D721Med (cell line): ENCODE data around the gene IFNL1.

Experiments used
- DNase-seq: peaks from one replicate; pipeline ENCODE4 v3.0.0; 2011; ENCODE audit warnings: low spot score; ENCODE audit not compliant: insufficient read length
- FAIRE-seq: peaks from 2 replicates; lab custom pipeline; 2011; peaks lifted over from hg19 to GRCh38; lab: Jason Lieb, UNC
- CTCF ChIP-seq: IDR thresholded peaks from 2 replicates; pipeline ENCODE4 v1.5.1; 2012; ENCODE audit warnings: mild to moderate bottlenecking, control low read depth; ENCODE audit not compliant: insufficient read depth; ENCODE audit errors: missing control alignments

IFNL1 gene

DNA sequence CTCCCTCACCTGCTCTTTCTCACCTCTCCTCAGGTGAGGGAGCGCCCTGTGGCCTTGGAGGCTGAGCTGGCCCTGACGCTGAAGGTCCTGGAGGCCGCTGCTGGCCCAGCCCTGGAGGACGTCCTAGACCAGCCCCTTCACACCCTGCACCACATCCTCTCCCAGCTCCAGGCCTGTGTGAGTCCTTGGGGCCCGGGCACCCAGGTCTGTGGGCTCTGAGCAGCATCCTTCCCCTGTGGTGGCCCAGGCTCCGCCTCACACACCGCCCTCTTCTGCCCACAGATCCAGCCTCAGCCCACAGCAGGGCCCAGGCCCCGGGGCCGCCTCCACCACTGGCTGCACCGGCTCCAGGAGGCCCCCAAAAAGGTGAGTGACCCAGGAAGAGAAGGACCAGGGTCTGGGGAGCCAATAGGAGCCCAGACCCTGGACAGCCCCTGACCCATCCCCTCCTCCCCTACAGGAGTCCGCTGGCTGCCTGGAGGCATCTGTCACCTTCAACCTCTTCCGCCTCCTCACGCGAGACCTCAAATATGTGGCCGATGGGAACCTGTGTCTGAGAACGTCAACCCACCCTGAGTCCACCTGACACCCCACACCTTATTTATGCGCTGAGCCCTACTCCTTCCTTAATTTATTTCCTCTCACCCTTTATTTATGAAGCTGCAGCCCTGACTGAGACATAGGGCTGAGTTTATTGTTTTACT, 1.9 kb downstream of the IFNL1 start:
- DNase-seq: no peak
- no peak for TF ChIP-seq CTCF
- FAIRE-seq: no peak

DNA sequence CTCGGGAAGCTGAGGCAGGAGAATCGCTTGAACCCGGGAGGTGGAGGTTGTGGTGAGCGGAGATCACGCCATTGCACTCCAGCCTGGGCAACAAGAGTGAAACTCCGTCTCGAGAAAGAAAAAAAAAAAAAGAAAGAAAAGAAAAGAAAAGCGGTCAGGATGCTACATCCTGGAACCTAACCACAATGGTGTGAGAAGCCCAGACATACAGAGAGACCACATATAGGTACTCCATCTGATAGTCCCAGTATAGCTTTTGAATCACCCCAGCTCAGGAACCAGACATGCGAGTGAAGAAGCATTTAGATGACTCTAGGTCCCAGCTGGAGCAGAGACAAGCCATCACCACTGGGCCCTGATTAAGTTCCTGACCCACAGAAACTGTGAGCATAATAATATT, 3.2 kb downstream of the IFNL1 start:
- TF ChIP-seq CTCF: no peak
- FAIRE-seq (no peak), DNase-seq (no peak)

GRCh38 chr19:39299832-39300231, 3.6 kb downstream of the IFNL1 start:
- FAIRE-seq (no peak), DNase-seq (no peak)
- no peak for TF ChIP-seq CTCF

DNA sequence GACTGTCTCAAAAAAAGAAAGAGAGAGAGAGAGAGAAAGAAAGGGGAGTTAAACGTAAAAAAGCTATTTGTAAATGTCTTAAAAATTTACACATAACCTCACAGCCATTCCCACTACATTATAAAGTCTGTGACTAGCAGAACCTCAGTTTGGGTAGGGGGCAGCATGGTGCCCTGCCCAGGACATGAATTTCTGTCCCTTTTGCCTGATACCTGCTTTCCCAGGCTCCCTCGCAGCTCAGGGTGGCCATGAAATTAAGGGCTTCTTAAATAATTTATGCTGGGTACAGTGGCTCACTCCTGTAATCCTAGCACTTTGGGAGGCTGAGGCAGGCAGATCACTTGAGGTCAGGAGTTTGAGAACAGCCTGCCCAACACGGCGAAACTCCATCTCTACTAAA, 4.8 kb downstream of the IFNL1 start:
- FAIRE-seq: no peak
- TF ChIP-seq CTCF: no peak

DNA sequence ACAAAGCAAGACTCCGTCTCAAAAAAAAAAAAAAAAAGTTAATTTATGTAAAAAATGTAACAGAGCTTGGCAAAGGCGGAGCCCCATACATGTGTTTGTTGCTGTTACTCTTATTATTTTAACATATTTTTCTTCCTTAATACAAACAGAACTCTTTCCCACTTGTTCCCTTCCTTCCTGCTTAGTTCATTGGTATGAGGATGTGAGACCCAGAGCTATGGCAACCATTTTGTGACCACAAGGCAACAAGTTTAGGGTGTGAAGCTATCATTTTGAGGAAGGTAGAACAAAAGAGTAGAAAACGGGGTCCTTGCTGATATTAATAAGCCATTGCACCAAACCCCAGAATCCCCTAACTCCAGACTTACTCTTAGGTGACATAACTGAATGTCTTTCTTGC, 5.4 kb downstream of the IFNL1 start:
- DNase-seq (no peak), FAIRE-seq (no peak)
- TF ChIP-seq CTCF: no peak

More for the DNA sequence above, 4.8 kb downstream of the IFNL1 start:
- no peak for DNase-seq

DNA sequence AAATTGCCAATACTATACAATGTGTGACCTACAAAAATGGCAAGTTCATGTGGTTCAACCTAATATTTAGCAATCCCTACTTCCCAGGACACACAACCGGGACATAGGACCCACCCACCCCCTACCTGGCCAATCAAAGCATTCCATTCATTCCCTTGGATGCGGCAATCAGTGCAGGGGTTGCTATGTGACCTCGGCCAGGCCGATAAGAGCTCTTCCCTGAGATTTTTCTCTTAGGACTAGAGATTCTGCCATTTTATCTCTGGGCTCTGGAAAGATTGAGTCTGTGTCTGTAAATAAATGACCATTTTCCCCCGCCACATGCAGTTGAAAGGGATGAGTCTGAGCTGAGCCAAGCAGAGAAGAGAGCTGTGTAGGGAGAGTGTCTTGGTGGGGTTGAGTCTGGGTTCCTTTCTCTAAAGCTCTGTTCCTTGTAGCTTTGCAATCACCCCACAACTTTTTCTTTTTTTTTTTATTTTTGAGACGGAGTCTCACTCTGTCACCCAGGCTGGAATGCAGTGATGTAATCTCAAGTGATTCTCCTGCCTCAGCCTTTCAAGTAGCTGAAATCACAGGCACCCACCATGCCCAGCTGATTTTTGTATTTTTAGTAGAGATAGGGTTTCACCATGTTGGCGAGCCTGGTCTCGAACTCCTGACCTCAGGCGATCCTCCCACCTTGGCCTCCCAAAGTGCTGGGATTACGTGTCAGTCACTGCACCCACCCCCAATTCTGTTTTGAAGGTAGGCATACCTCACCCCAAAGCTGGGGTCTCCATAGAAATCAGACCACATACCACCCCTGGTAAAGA, 7.4 kb downstream of the IFNL1 start:
- DNase-seq (no peak), FAIRE-seq (no peak)
- no peak for TF ChIP-seq CTCF

- FAIRE-seq: no peak
- no peak for TF ChIP-seq CTCF
Measured at GRCh38 chr19:39304185-39304513, 7.9 kb downstream of the IFNL1 start.

More at GRCh38 chr19:39304185-39304513, 7.9 kb downstream of the IFNL1 start:
- DNase-seq: no peak
